WTC11 (cell line): ENCODE measurements around the gene ASTN2. TPM values are rescaled to one million over a fixed set of nuclear protein-coding genes. Genes with fewer than 3 reads are reported as not detected.

Experiments
- ATAC-seq: fragments of 200-7000 bp; cut with Tn5 transposase; 2 replicates; pipeline ENCODE4 v1.10.0; 2021; ENCODE audit warnings: mild to moderate bottlenecking, moderate library complexity
- CTCF ChIA-PET: fragments of 300-600 bp; sonication (Branson Sonifier 250); formaldehyde crosslinking; loops from one replicate; lab custom pipeline; 2021; ENCODE audit warnings: antibody characterized with exemption; lab: Charles Lee
- POLR2A ChIA-PET: fragments of 350-600 bp; sonication (Branson Sonifier 250); formaldehyde crosslinking; loops from one replicate; lab custom pipeline; 2021; ENCODE audit warnings: antibody characterized with exemption; lab: Charles Lee
- DNase-seq: peaks from one replicate; pipeline ENCODE4 v3.0.0; 2021; ENCODE audit warnings: low spot score
- H3K27ac Mint-ChIP-seq: 2 replicates; pipeline ENCODE4 v1.8.0; 2021; ENCODE audit warnings: mixed read lengths
- H3K27me3 Mint-ChIP-seq: 2 replicates; pipeline ENCODE4 v1.8.0; 2021; ENCODE audit warnings: low read depth, mild to moderate bottlenecking, moderate library complexity, mixed read lengths
- H3K36me3 Mint-ChIP-seq: 2 replicates; pipeline ENCODE4 v1.8.0; 2021; ENCODE audit warnings: mixed read lengths
- H3K4me1 Mint-ChIP-seq: 2 replicates; pipeline ENCODE4 v1.8.0; 2022; ENCODE audit warnings: mixed read lengths
- H3K4me3 Mint-ChIP-seq: 2 replicates; pipeline ENCODE4 v1.8.0; 2021; ENCODE audit warnings: mild to moderate bottlenecking, moderate library complexity, mixed read lengths
- H3K9me3 Mint-ChIP-seq: 2 replicates; pipeline ENCODE4 v1.8.0; 2021; ENCODE audit warnings: mixed read lengths
- ATF3 ChIP-seq: sonication (generic); formaldehyde crosslinking; conservative IDR thresholded peaks from 2 replicates; pipeline ENCODE4 v1.8.1; 2022; ENCODE audit warnings: mild to moderate bottlenecking, missing genetic modification reagents
- E2F4 ChIP-seq: sonication (generic); formaldehyde crosslinking; IDR thresholded peaks from 2 replicates; pipeline ENCODE4 v1.8.1; 2022; ENCODE audit warnings: low read depth, mild to moderate bottlenecking, moderate library complexity, missing genetic modification reagents, borderline replicate concordance
- ETV6 ChIP-seq: sonication (generic); formaldehyde crosslinking; IDR thresholded peaks from 2 replicates; pipeline ENCODE4 v1.8.1; 2022; ENCODE audit warnings: mild to moderate bottlenecking, missing genetic modification reagents
- FOXP1 ChIP-seq: sonication (generic); formaldehyde crosslinking; IDR thresholded peaks from 2 replicates; pipeline ENCODE4 v1.8.0; 2022; ENCODE audit warnings: missing genetic modification reagents, mild to moderate bottlenecking, moderate library complexity, borderline replicate concordance
- GABPB1 ChIP-seq: sonication (generic); formaldehyde crosslinking; IDR thresholded peaks from 2 replicates; pipeline ENCODE4 v1.8.1; 2023; ENCODE audit warnings: mild to moderate bottlenecking, missing genetic modification reagents
- GRHL2 ChIP-seq: fragments of 250-450 bp; sonication (Bioruptor Pico); IDR thresholded peaks from 2 replicates; pipeline ENCODE4 v1.8.0; 2022; ENCODE audit warnings: mild to moderate bottlenecking, moderate library complexity; ENCODE audit not compliant: insufficient replicate concordance, severe bottlenecking
- JUN ChIP-seq: sonication (generic); formaldehyde crosslinking; IDR thresholded peaks from 2 replicates; pipeline ENCODE4 v1.8.0; 2023; ENCODE audit warnings: mild to moderate bottlenecking, missing genetic modification reagents
- MXD4 ChIP-seq: fragments of 250-450 bp; sonication (Bioruptor Pico); IDR thresholded peaks from 2 replicates; pipeline ENCODE4 v1.8.0; 2021; ENCODE audit warnings: mild to moderate bottlenecking, moderate library complexity, borderline replicate concordance
- NFE2L1 ChIP-seq: sonication (generic); formaldehyde crosslinking; IDR thresholded peaks from 2 replicates; pipeline ENCODE4 v1.8.1; 2023; ENCODE audit warnings: missing genetic modification reagents
- PRRX2 ChIP-seq: fragments of 250-450 bp; sonication (Bioruptor Pico); IDR thresholded peaks from 2 replicates; pipeline ENCODE4 v1.8.0; 2021; ENCODE audit warnings: mild to moderate bottlenecking
- RORB ChIP-seq: fragments of 250-450 bp; sonication (Bioruptor Pico); IDR thresholded peaks from 2 replicates; pipeline ENCODE4 v1.9.0; 2021; ENCODE audit warnings: mild to moderate bottlenecking
- SMAD3 ChIP-seq: sonication (generic); formaldehyde crosslinking; IDR thresholded peaks from 2 replicates; pipeline ENCODE4 v1.8.0; 2022; ENCODE audit warnings: missing genetic modification reagents, mild to moderate bottlenecking, borderline replicate concordance
- SOX15 ChIP-seq: fragments of 250-450 bp; sonication (Bioruptor Pico); IDR thresholded peaks from 2 replicates; pipeline ENCODE4 v1.9.0; 2021; ENCODE audit warnings: mild to moderate bottlenecking
- TEAD4 ChIP-seq: sonication (generic); formaldehyde crosslinking; IDR thresholded peaks from 2 replicates; pipeline ENCODE4 v1.8.0; 2022; ENCODE audit warnings: mild to moderate bottlenecking, missing genetic modification reagents
- ZNF138 ChIP-seq: sonication (generic); formaldehyde crosslinking; conservative IDR thresholded peaks from 2 replicates; pipeline ENCODE4 v1.8.1; 2022; ENCODE audit warnings: mild to moderate bottlenecking, moderate library complexity, missing genetic modification reagents
- ZNF317 ChIP-seq: sonication (generic); formaldehyde crosslinking; IDR thresholded peaks from 2 replicates; pipeline ENCODE4 v1.8.1; 2023; ENCODE audit warnings: low read depth, mild to moderate bottlenecking, moderate library complexity, missing genetic modification reagents, borderline replicate concordance
- total RNA-seq: library from RNA; stranded (reverse); gene quantifications from 3 replicates; pipeline ENCODE4 v1.2.3, GENCODE V29; 2021
- TF ChIP-seq, protein P1 (sequence below): sonication (generic); formaldehyde crosslinking; IDR thresholded peaks from 2 replicates; pipeline ENCODE4 v1.8.1; 2022; ENCODE audit warnings: mild to moderate bottlenecking, moderate library complexity, missing genetic modification reagents
- TF ChIP-seq, protein P2 (sequence below): sonication (generic); formaldehyde crosslinking; IDR thresholded peaks from 2 replicates; pipeline ENCODE4 v1.8.1; 2022; ENCODE audit warnings: mild to moderate bottlenecking, missing genetic modification reagents, moderate library complexity, borderline replicate concordance
- TF ChIP-seq, protein P3 (sequence below): sonication (generic); formaldehyde crosslinking; IDR thresholded peaks from 2 replicates; pipeline ENCODE4 v1.8.1; 2023; ENCODE audit warnings: mild to moderate bottlenecking, missing genetic modification reagents
- TF ChIP-seq, protein P4 (sequence below): sonication (generic); formaldehyde crosslinking; IDR thresholded peaks from 2 replicates; pipeline ENCODE4 v1.8.0; 2022; ENCODE audit warnings: missing genetic modification reagents

ASTN2 gene
- total RNA-seq, 1 experiment from 2014 or later, result 16.2 TPM

GRCh38 chr9:117204971-117205370, 209.9 kb downstream of the ASTN2 start:
- peaks cover 2% of the 10 kb centered on the region; the same call in 1 of the 2 replicates for H3K36me3 Mint-ChIP-seq
- no peaks in the 10 kb centered on the region for H3K27me3 Mint-ChIP-seq
- ChIA-PET POLR2A (no interaction called here), CTCF (no interaction called here)
- no peak overlapping the region for H3K27ac Mint-ChIP-seq
- DNase-seq (no peak), ATAC-seq (no peak)
- peaks cover 16% of the 10 kb centered on the region for H3K9me3 Mint-ChIP-seq
- H3K4me1 Mint-ChIP-seq, result peaks cover 5% of the 10 kb centered on the region
- TF ChIP-seq SMAD3 (CRISPR knock-in tag), result no peak
- no peak for TF ChIP-seq ZNF138 (CRISPR knock-in tag)
- TF ChIP-seq, protein P1, sequence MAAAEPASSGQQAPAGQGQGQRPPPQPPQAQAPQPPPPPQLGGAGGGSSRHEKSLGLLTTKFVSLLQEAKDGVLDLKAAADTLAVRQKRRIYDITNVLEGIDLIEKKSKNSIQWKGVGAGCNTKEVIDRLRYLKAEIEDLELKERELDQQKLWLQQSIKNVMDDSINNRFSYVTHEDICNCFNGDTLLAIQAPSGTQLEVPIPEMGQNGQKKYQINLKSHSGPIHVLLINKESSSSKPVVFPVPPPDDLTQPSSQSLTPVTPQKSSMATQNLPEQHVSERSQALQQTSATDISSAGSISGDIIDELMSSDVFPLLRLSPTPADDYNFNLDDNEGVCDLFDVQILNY (CRISPR knock-in tag), result no peak
- TF ChIP-seq GRHL2 (CRISPR knock-in tag), result no peak
- TF ChIP-seq TEAD4 (CRISPR knock-in tag), result no peak
- TF ChIP-seq PRRX2 (CRISPR knock-in tag), result no peak
- TF ChIP-seq FOXP1, result no peak
- TF ChIP-seq E2F4 (CRISPR knock-in tag), result no peak
- TF ChIP-seq ZNF317 (CRISPR knock-in tag), result no peak
- TF ChIP-seq RORB (CRISPR knock-in tag), result no peak
- no peak for TF ChIP-seq SOX15 (CRISPR knock-in tag)
- no peak for TF ChIP-seq NFE2L1 (CRISPR knock-in tag)
- TF ChIP-seq ATF3 (CRISPR knock-in tag), result no peak
- no peak for TF ChIP-seq JUN (CRISPR knock-in tag)
- TF ChIP-seq, protein P2, sequence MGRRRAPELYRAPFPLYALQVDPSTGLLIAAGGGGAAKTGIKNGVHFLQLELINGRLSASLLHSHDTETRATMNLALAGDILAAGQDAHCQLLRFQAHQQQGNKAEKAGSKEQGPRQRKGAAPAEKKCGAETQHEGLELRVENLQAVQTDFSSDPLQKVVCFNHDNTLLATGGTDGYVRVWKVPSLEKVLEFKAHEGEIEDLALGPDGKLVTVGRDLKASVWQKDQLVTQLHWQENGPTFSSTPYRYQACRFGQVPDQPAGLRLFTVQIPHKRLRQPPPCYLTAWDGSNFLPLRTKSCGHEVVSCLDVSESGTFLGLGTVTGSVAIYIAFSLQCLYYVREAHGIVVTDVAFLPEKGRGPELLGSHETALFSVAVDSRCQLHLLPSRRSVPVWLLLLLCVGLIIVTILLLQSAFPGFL (CRISPR knock-in tag), result no peak
- no peak for TF ChIP-seq ETV6 (CRISPR knock-in tag)
- TF ChIP-seq MXD4 (CRISPR knock-in tag), result no peak
- TF ChIP-seq, protein P3, sequence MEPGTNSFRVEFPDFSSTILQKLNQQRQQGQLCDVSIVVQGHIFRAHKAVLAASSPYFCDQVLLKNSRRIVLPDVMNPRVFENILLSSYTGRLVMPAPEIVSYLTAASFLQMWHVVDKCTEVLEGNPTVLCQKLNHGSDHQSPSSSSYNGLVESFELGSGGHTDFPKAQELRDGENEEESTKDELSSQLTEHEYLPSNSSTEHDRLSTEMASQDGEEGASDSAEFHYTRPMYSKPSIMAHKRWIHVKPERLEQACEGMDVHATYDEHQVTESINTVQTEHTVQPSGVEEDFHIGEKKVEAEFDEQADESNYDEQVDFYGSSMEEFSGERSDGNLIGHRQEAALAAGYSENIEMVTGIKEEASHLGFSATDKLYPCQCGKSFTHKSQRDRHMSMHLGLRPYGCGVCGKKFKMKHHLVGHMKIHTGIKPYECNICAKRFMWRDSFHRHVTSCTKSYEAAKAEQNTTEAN (CRISPR knock-in tag), result no peak
- no peak for TF ChIP-seq GABPB1
- TF ChIP-seq, protein P4, sequence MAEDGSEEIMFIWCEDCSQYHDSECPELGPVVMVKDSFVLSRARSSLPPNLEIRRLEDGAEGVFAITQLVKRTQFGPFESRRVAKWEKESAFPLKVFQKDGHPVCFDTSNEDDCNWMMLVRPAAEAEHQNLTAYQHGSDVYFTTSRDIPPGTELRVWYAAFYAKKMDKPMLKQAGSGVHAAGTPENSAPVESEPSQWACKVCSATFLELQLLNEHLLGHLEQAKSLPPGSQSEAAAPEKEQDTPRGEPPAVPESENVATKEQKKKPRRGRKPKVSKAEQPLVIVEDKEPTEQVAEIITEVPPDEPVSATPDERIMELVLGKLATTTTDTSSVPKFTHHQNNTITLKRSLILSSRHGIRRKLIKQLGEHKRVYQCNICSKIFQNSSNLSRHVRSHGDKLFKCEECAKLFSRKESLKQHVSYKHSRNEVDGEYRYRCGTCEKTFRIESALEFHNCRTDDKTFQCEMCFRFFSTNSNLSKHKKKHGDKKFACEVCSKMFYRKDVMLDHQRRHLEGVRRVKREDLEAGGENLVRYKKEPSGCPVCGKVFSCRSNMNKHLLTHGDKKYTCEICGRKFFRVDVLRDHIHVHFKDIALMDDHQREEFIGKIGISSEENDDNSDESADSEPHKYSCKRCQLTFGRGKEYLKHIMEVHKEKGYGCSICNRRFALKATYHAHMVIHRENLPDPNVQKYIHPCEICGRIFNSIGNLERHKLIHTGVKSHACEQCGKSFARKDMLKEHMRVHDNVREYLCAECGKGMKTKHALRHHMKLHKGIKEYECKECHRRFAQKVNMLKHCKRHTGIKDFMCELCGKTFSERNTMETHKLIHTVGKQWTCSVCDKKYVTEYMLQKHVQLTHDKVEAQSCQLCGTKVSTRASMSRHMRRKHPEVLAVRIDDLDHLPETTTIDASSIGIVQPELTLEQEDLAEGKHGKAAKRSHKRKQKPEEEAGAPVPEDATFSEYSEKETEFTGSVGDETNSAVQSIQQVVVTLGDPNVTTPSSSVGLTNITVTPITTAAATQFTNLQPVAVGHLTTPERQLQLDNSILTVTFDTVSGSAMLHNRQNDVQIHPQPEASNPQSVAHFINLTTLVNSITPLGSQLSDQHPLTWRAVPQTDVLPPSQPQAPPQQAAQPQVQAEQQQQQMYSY (CRISPR knock-in tag), result no peak
- H3K4me3 Mint-ChIP-seq, result no peak overlapping the region
